A549 (cell line): ENCODE measurements around the gene SLC28A1. TPM values are rescaled to one million over a fixed set of nuclear protein-coding genes. Genes with fewer than 3 reads are reported as not detected.

ENCODE experiments used
- ATAC-seq, 2 experiments: fragments of 200-7000 bp in 1 of 2; fragments of >200 bp in 1 of 2; cut with Nextera tagmentation in 1 of 2; cut with Tn5 transposase in 1 of 2; 3 replicates each; pipeline versions ENCODE4 v1.8.0 to v1.9.1; 2018 to 2020; ENCODE audit warnings: mild to moderate bottlenecking in 1 of 2, moderate library complexity in 1 of 2
- CTCF ChIA-PET: fragments of 300-600 bp; sonication (Branson Sonifier 250); formaldehyde crosslinking; extraction: SDS; loops from one replicate; lab custom pipeline; 2021; ENCODE audit warnings: antibody characterized with exemption, inconsistent platforms; lab: Yijun Ruan, JAX
- POLR2A ChIA-PET: fragments of 350-600 bp; formaldehyde crosslinking; extraction: SDS; loops from one replicate; lab custom pipeline; 2021; ENCODE audit warnings: antibody characterized with exemption, inconsistent platforms; lab: Yijun Ruan, JAX
- DNase-seq, 2 experiments: peaks; one replicate each; pipeline versions ENCODE4 v3.0.0 to v3.0.0-alpha.2; 2011 to 2016; ENCODE audit warnings: low read depth in 1 of 2, low spot score in 1 of 2
- FAIRE-seq: peaks from 2 replicates; lab custom pipeline; 2011; peaks lifted over from hg19 to GRCh38; lab: Jason Lieb, UNC
- H3K27ac ChIP-seq, 2 experiments: fragments of >200 bp; sonication (Bioruptor Twin); formaldehyde crosslinking; 3 replicates each; pipeline ENCODE4 v1.5.1; 2016 to 2017
- H3K4me1 ChIP-seq: fragments of >200 bp; sonication (Bioruptor Twin); formaldehyde crosslinking; 3 replicates; pipeline ENCODE4 v1.6.1; 2016
- H3K4me2 ChIP-seq: fragments of >200 bp; sonication (Bioruptor Twin); formaldehyde crosslinking; 3 replicates; pipeline ENCODE4 v1.6.1; 2016
- H3K4me3 ChIP-seq: fragments of >200 bp; sonication (Bioruptor Twin); formaldehyde crosslinking; 3 replicates; pipeline ENCODE4 v1.5.1; 2016
- H3K9me3 ChIP-seq: fragments of >200 bp; sonication (Bioruptor Twin); formaldehyde crosslinking; 3 replicates; pipeline ENCODE4 v1.6.1; 2016
- BHLHE40 ChIP-seq: IDR thresholded peaks from 2 replicates; pipeline ENCODE4 v1.6.1; 2012; ENCODE audit warnings: low read depth, low read length, inconsistent platforms
- CHD2 ChIP-seq: fragments of 150-350 bp; IDR thresholded peaks from 2 replicates; pipeline ENCODE4 v1.6.1; 2014; ENCODE audit warnings: low read length; ENCODE audit not compliant: partially characterized antibody
- CHD4 ChIP-seq: fragments of 200-600 bp; sonication (generic); IDR thresholded peaks from 2 replicates; pipeline ENCODE4 v1.6.1; 2016; ENCODE audit warnings: antibody characterized with exemption, mild to moderate bottlenecking, borderline replicate concordance
- EHF ChIP-seq: fragments of 250-450 bp; sonication (Bioruptor Pico); IDR thresholded peaks from 2 replicates; pipeline ENCODE4 v1.5.0; 2020; ENCODE audit warnings: mild to moderate bottlenecking
- EHMT2 ChIP-seq: fragments of 200-600 bp; sonication (generic); IDR thresholded peaks from 2 replicates; pipeline ENCODE4 v1.6.1; 2016; ENCODE audit warnings: antibody characterized with exemption, low read depth, mild to moderate bottlenecking, moderate library complexity
- ESRRA ChIP-seq: fragments of 150-350 bp; IDR thresholded peaks from 2 replicates; pipeline ENCODE4 v1.6.1; 2014; ENCODE audit warnings: mild to moderate bottlenecking, low read length, borderline replicate concordance
- FOSB ChIP-seq: fragments of 250-450 bp; sonication (Bioruptor Pico); IDR thresholded peaks from 2 replicates; pipeline ENCODE4 v1.5.0; 2020; ENCODE audit warnings: mild to moderate bottlenecking, moderate library complexity
- GATA3 ChIP-seq: IDR thresholded peaks from 2 replicates; pipeline ENCODE4 v1.6.1; 2012; ENCODE audit warnings: borderline replicate concordance
- HMGXB4 ChIP-seq: fragments of 250-450 bp; sonication (Bioruptor Pico); IDR thresholded peaks from 2 replicates; pipeline ENCODE4 v1.5.0; 2021; ENCODE audit warnings: mild to moderate bottlenecking, moderate library complexity, borderline replicate concordance
- HOXB13 ChIP-seq: fragments of 250-450 bp; sonication (Bioruptor Pico); IDR thresholded peaks from 2 replicates; pipeline ENCODE4 v1.5.0; 2020; ENCODE audit warnings: low read depth, mild to moderate bottlenecking, moderate library complexity
- HOXB5 ChIP-seq: fragments of 250-450 bp; sonication (Bioruptor Pico); IDR thresholded peaks from 2 replicates; pipeline ENCODE4 v1.5.0; 2020; ENCODE audit warnings: mild to moderate bottlenecking, moderate library complexity
- MAFK ChIP-seq: fragments of 450-650 bp; IDR thresholded peaks from 2 replicates; pipeline ENCODE4 v1.6.1; 2014; ENCODE audit not compliant: partially characterized antibody
- MAZ ChIP-seq: fragments of 150-350 bp; IDR thresholded peaks from 2 replicates; pipeline ENCODE4 v1.6.1; 2014; ENCODE audit warnings: antibody characterized with exemption, low read depth, low read length, borderline replicate concordance
- MYC ChIP-seq: IDR thresholded peaks from 2 replicates; pipeline ENCODE4 v1.6.1; 2012; ENCODE audit warnings: mild to moderate bottlenecking, inconsistent platforms, low read length, improper control_type of control experiment, borderline replicate concordance
- POLR2A ChIP-seq: IDR thresholded peaks from 2 replicates; pipeline ENCODE4 v1.6.1; 2012; ENCODE audit warnings: mild to moderate bottlenecking, low read length
- RAD21 ChIP-seq, 2 experiments: fragments of >200 bp in 1 of 2; sonication (Bioruptor Twin) in 1 of 2; formaldehyde crosslinking in 1 of 2; IDR thresholded peaks in 1 of 2; conservative IDR thresholded peaks in 1 of 2; 2 replicates in 1 of 2; 3 replicates in 1 of 2; pipeline ENCODE4 v1.6.1; 2012 to 2018; ENCODE audit warnings: inconsistent platforms in 1 of 2
- RARB ChIP-seq: fragments of 250-450 bp; sonication (Bioruptor Pico); IDR thresholded peaks from 2 replicates; pipeline ENCODE4 v1.8.0; 2021; ENCODE audit warnings: mild to moderate bottlenecking, moderate library complexity
- TFCP2L1 ChIP-seq: fragments of 250-450 bp; sonication (Bioruptor Pico); IDR thresholded peaks from 2 replicates; pipeline ENCODE4 v1.5.0; 2021; ENCODE audit warnings: mild to moderate bottlenecking
- TP53 ChIP-seq: fragments of 250-450 bp; sonication (Bioruptor Pico); IDR thresholded peaks from 2 replicates; pipeline ENCODE4 v1.5.0; 2021; ENCODE audit warnings: mild to moderate bottlenecking, moderate library complexity
- ZC3H11A ChIP-seq: fragments of 450-650 bp; IDR thresholded peaks from 2 replicates; pipeline ENCODE4 v1.6.1; 2014; ENCODE audit warnings: antibody characterized with exemption, mild to moderate bottlenecking
- ZFP36 ChIP-seq: fragments of 450-650 bp; IDR thresholded peaks from 2 replicates; pipeline ENCODE4 v1.6.1; 2014; ENCODE audit warnings: borderline replicate concordance; ENCODE audit not compliant: partially characterized antibody
- WGBS: methylation state at CpG from one replicate; pipeline ENCODE4 v1.1.6; 2017; ENCODE audit errors: missing lambda C conversion rate; 5-methylcytosine and 5-hydroxymethylcytosine counted together
- polyA plus RNA-seq, 4 experiments: library from polyadenylated mRNA; depleted of rRNA in 3 of 4; stranded (reverse); fragments of >200 nt; fragmentation: RNase III in 1 of 4; extraction: RNeasy Plus Mini Kit Qiagen cat#74134 plus additional on column Dnase treatment in 1 of 4; gene quantifications; 2 replicates in 3 of 4; 3 replicates in 1 of 4; pipeline ENCODE4 v1.2.3, GENCODE V29; 2011 to 2017
- TF ChIP-seq, protein P1 (sequence below): fragments of >200 bp; sonication (Bioruptor Twin); formaldehyde crosslinking; IDR thresholded peaks from 3 replicates; pipeline ENCODE4 v1.6.1; 2016
- TF ChIP-seq, protein P2 (sequence below): IDR thresholded peaks from 2 replicates; pipeline ENCODE4 v1.6.1; 2012; ENCODE audit warnings: low read depth, borderline replicate concordance
- TF ChIP-seq, protein P3 (sequence below): fragments of >200 bp; sonication (Bioruptor Twin); formaldehyde crosslinking; IDR thresholded peaks from 2 replicates; pipeline ENCODE4 v1.6.1; 2016
- TF ChIP-seq, protein P4 (sequence below): fragments of 250-450 bp; sonication (Bioruptor Pico); IDR thresholded peaks from 2 replicates; pipeline ENCODE4 v1.5.0; 2020; ENCODE audit warnings: low read depth, mild to moderate bottlenecking, moderate library complexity
- TF ChIP-seq, protein P5 (sequence below): IDR thresholded peaks from 2 replicates; pipeline ENCODE4 v1.6.1; 2012

Gene SLC28A1
- polyA plus RNA-seq, 2 of the 4 experiments (the other 2 are of a cell fraction): 0.06 to 0.13 TPM

DNA sequence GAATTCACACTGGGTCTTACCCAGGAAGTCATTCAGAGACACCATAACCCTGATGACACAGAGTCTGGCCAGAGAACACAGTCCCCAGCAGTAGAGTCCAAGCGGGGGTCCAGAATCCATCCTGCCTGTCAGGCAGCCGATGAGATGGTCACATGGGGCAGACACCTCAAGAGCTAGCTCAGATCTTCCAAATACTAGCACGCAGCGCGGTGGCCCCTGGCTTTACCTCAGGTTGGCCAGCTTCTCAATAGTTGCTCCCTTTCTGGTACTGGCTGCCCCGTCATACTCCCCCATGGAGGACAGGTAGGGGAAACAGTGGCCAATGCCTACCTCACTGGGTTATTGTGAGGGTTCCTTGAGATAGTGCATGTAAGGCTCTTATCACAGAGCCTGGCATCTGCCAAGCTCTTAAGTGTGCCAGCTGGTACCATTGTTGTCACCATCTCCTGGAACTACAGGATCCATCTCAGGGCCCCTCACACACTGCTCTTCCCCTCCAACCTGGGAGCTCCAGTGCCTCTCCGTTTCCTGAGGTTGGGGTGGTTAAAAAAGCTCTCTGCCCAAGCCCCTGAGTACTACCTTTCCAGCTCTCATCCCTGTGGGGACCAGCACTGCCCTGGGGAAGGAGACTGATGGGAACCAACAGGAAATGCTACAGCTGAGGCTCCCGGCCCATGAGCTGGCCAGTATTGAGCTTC lies 3.5 kb upstream of the SLC28A1 start:
- ChIA-PET CTCF (interaction anchor here (1.3 kb wide), 2 partner anchors 17 to 47 kb away, joined by 4 to 8 read pairs; no protein-coding TSS in a partner anchor), POLR2A (no interaction called here)
- Histone ChIP-seq H3K4me1 (no peaks in the 10 kb centered on the region; the same call in 2 of the 3 replicates), H3K4me3 (no peak overlapping the region), H3K9me3 (no peaks in the 10 kb centered on the region), H3K27ac (0 out of 6 replicates have a peak overlapping the region, but pooled peaks of 1 of the 2 experiments have one; percentile 6), H3K4me2 (no peak overlapping the region)
- DNase-seq (no peak), FAIRE-seq (no peak), ATAC-seq (no peak)
- no peak for TF ChIP-seq ESRRA
- WGBS: 84% methylated on average over 8 of the region's 8 CpGs

DNA sequence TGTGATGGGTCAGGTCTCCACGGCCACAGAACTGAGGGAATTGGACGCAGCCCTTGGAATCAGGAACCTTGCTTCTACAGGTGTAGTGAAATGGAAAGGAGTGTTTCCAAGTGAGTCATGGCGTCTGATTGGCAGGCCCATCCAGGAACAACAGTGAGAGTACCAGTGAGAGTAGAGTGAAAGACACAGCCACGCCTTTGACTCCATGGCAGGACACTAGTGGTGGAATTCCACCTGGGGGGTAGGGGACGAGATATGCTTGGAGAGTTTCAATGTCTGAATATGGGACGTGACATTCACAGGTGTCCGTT lies 3.0 kb upstream of the SLC28A1 start:
- DNase-seq (no peak), ATAC-seq (no peak), FAIRE-seq (no peak)
- no peak overlapping the region for H3K4me2 ChIP-seq
- H3K4me1 ChIP-seq: no peaks in the 10 kb centered on the region; the same call in 2 of the 3 replicates
- POLR2A ChIA-PET: no interaction called here
- TF ChIP-seq EHF (CRISPR knock-in tag): no peak
- TF ChIP-seq, protein P1, sequence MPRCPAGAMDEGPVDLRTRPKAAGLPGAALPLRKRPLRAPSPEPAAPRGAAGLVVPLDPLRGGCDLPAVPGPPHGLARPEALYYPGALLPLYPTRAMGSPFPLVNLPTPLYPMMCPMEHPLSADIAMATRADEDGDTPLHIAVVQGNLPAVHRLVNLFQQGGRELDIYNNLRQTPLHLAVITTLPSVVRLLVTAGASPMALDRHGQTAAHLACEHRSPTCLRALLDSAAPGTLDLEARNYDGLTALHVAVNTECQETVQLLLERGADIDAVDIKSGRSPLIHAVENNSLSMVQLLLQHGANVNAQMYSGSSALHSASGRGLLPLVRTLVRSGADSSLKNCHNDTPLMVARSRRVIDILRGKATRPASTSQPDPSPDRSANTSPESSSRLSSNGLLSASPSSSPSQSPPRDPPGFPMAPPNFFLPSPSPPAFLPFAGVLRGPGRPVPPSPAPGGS: no peak
- TF ChIP-seq, protein P2, sequence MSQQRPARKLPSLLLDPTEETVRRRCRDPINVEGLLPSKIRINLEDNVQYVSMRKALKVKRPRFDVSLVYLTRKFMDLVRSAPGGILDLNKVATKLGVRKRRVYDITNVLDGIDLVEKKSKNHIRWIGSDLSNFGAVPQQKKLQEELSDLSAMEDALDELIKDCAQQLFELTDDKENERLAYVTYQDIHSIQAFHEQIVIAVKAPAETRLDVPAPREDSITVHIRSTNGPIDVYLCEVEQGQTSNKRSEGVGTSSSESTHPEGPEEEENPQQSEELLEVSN: no peak
- TF ChIP-seq MAFK: no peak
- TF ChIP-seq, protein P3, sequence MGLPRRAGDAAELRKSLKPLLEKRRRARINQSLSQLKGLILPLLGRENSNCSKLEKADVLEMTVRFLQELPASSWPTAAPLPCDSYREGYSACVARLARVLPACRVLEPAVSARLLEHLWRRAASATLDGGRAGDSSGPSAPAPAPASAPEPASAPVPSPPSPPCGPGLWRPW: no peak
- TF ChIP-seq, protein P4, sequence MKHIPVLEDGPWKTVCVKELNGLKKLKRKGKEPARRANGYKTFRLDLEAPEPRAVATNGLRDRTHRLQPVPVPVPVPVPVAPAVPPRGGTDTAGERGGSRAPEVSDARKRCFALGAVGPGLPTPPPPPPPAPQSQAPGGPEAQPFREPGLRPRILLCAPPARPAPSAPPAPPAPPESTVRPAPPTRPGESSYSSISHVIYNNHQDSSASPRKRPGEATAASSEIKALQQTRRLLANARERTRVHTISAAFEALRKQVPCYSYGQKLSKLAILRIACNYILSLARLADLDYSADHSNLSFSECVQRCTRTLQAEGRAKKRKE (CRISPR knock-in tag): no peak
- no peak for TF ChIP-seq TP53
- TF ChIP-seq CHD4: no peak
- no peak for TF ChIP-seq HOXB13 (CRISPR knock-in tag)
- no peak for TF ChIP-seq ZC3H11A
- no peak for TF ChIP-seq CHD2
- TF ChIP-seq MYC: no peak
- TF ChIP-seq EHMT2: no peak
- H3K4me3 ChIP-seq: no peak overlapping the region
- CTCF ChIA-PET: interaction anchor here (1.3 kb wide), 2 partner anchors 17 to 47 kb away, joined by 4 to 8 read pairs; no protein-coding TSS in a partner anchor
- H3K9me3 ChIP-seq: no peaks in the 10 kb centered on the region
- 81% methylated on average over 7 of the region's 7 CpGs for whole genome bisulfite sequencing
- H3K27ac ChIP-seq: no peak overlapping the region

GRCh38 chr15:84883466-84883865 lies 996 bp upstream of the SLC28A1 start:
- no peaks in the 10 kb centered on the region for H3K9me3 ChIP-seq
- peak in 1 of 2 experiments; percentile 41 for DNase-seq
- ChIA-PET POLR2A (no interaction called here), CTCF (interaction anchor here (0.7 to 2.8 kb wide), 10 partner anchors 9 to 285 kb away, joined by 3 to 11 read pairs (median 4); partner anchors contain the start of gene PDE8A)
- no peak overlapping the region for H3K27ac ChIP-seq
- no peaks in the 10 kb centered on the region; the same call in 2 of the 3 replicates for H3K4me1 ChIP-seq
- WGBS: 60% methylated on average over 6 of the region's 6 CpGs
- peak in 1 of 2 experiments; percentile 34; a peak in 1 of 6 replicates for ATAC-seq
- FAIRE-seq: no peak
- H3K4me3 ChIP-seq: no peak overlapping the region
- no peak overlapping the region for H3K4me2 ChIP-seq
- TF ChIP-seq FOSB (CRISPR knock-in tag): no peak
- TF ChIP-seq ZC3H11A: no peak
- no peak for TF ChIP-seq HOXB5
- TF ChIP-seq RAD21 (conservative IDR thresholded peaks at IDR 0.05 in 1 of 2, IDR thresholded peaks at IDR 0.05 in 1 of 2): no peak
- TF ChIP-seq ZFP36: no peak
- TF ChIP-seq, protein P3: no peak
- TF ChIP-seq GATA3: no peak
- TF ChIP-seq POLR2A: no peak
- TF ChIP-seq BHLHE40: no peak
- TF ChIP-seq MAZ: no peak
- TF ChIP-seq, protein P2: no peak
- TF ChIP-seq HMGXB4 (CRISPR knock-in tag): no peak
- TF ChIP-seq, protein P5, sequence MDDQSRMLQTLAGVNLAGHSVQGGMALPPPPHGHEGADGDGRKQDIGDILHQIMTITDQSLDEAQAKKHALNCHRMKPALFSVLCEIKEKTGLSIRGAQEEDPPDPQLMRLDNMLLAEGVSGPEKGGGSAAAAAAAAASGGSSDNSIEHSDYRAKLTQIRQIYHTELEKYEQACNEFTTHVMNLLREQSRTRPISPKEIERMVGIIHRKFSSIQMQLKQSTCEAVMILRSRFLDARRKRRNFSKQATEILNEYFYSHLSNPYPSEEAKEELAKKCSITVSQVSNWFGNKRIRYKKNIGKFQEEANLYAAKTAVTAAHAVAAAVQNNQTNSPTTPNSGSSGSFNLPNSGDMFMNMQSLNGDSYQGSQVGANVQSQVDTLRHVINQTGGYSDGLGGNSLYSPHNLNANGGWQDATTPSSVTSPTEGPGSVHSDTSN: no peak
- no peak for TF ChIP-seq TFCP2L1
- TF ChIP-seq EHMT2: no peak
- no peak for TF ChIP-seq RARB (CRISPR knock-in tag)
